ENCODE data around the gene GRPEL1.
"Not testable (repeated sequence)": the region's sequence is repeated elsewhere in the genome, so short reads cannot be mapped to it uniquely, and the experiment has no call there.

The GRPEL1 gene

DNA sequence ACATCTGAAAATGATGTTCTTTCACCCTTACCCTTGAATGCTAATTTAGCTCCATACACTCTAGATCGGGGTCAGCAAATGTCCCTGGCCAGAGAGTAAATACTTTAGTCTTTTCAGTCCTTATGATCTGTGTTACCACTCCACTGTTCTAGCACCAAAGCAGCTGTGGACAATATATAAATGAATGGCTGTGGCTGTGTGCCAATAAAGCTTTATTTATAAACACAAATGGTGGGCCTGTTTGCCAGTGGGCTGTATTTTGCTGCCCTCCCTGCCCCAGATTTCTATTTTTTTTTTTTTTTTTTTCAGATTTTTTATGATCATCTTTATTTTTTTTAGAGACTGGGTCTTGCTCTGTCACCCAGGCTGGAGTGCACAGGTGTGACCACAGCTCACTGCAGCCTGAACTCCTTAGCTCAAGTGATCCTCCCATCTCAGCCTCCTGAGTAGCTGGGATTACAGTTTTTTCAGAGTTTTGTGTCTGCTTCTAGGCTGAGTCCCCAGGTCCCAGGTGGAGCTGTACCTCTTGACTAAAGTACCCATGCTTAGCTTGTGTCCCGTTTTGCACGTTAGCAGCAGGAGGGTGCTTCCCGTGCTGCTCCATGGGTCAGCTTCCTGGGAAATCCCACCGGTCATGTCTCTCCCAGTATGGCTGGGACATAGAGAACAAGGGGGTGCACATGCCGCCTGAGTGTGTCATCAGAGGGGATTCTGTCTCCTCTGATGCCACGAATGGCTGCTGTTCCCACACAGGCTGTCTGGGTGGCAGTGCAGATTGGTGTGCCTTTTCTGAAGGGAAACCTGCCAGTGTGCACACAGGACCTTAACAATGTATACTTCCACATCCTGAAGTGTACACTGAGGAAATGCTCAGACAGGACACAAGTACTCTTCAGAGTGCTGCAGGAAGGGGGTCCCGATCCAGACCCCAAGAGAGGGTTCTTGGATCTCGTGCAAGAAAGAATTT is 16.0 kb upstream of the GRPEL1 start:
- Histone ChIP-seq H4K91ac (ENCODE audit: low read depth, low read length) (no peak overlapping the region), H2BK12ac (ENCODE audit: low read length) (no peak overlapping the region), H3K23ac (ENCODE audit: low read length) (no peak overlapping the region), H3K36me3 (ENCODE audit: control insufficient read depth in 1 of 2, insufficient read depth in 2 of 2, low read length in 2 of 2) (no peaks in the 10 kb centered on the region), H3K27me3 (ENCODE audit: insufficient read depth, low read length) (peaks cover 3% of the 10 kb centered on the region), H3K4me2 (ENCODE audit: low read length) (no peak overlapping the region), H2AK5ac (ENCODE audit: low read length) (no peak overlapping the region), H3K18ac (ENCODE audit: low read length) (no peak overlapping the region), H3K4ac (ENCODE audit: low read depth, low read length) (no peak overlapping the region), H4K12ac (ENCODE audit: low read depth, low read length) (no peak overlapping the region), H2AFZ (ENCODE audit: insufficient read depth, low read length, poor library complexity) (no peak overlapping the region), H2BK120ac (ENCODE audit: insufficient read depth, low read length, poor library complexity) (no peak overlapping the region), H4K8ac (ENCODE audit: low read depth, low read length) (no peak overlapping the region), H3K27ac (ENCODE audit: low read depth, low read length) (no peak overlapping the region), H3K79me1 (ENCODE audit: low read length) (no peaks in the 10 kb centered on the region), H3K14ac (ENCODE audit: low read length) (no peak overlapping the region), H2BK5ac (ENCODE audit: low read depth, low read length, poor library complexity) (no peak overlapping the region), H3K4me3 (ENCODE audit: low read depth, low read length) (no peak overlapping the region), H3K4me1 (ENCODE audit: control insufficient read depth in 1 of 2, insufficient read depth in 2 of 2, low read length in 2 of 2) (peaks cover 0 to 2% of the 10 kb centered on the region in 2 experiments), H3K79me2 (ENCODE audit: control insufficient read depth, insufficient read depth, low read length, poor library complexity) (no peaks in the 10 kb centered on the region), H3K9ac (ENCODE audit: low read length) (peak overlapping the region; percentile 4), H3K9me3 (ENCODE audit: insufficient read depth, low read depth, low read length) (no peaks in the 10 kb centered on the region)
- no CpG with 5 or more reads among the region's 9 CpGs for WGBS (ENCODE audit: extremely low coverage, insufficient coverage, insufficient read length)
- no peak for DNase-seq

DNA sequence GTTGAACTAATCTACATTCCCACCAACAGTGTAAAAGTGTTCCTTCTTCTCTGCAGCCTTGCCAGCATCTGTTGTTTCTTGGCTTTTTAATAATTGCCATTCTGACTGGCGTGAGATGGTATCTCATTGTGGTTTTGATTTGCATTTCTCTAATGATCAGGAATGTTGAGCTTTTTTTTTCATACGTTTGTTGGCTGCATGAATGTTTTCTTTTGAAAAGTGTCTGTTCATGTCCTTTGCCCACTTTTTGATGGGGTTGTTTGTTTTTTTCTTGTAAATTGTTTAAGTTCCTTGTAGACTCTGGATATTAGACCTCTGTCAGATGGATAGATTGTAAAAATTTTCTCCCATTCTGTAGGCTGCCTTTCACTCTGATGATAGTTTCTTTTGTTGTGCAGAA is 12.0 kb upstream of the GRPEL1 start:
- not testable (repeated sequence) for H4K91ac ChIP-seq (ENCODE audit: low read depth, low read length); H4K8ac ChIP-seq (ENCODE audit: low read depth, low read length); H3K79me2 ChIP-seq (ENCODE audit: control insufficient read depth, insufficient read depth, low read length, poor library complexity); H3K79me1 ChIP-seq (ENCODE audit: low read length); H3K27me3 ChIP-seq (ENCODE audit: insufficient read depth, low read length); H3K4ac ChIP-seq (ENCODE audit: low read depth, low read length); H3K27ac ChIP-seq (ENCODE audit: low read depth, low read length); H3K18ac ChIP-seq (ENCODE audit: low read length); H3K9ac ChIP-seq (ENCODE audit: low read length); H3K23ac ChIP-seq (ENCODE audit: low read length); H3K14ac ChIP-seq (ENCODE audit: low read length); DNase-seq; H3K4me3 ChIP-seq (ENCODE audit: low read depth, low read length); H3K36me3 ChIP-seq (ENCODE audit: control insufficient read depth in 1 of 2, insufficient read depth in 2 of 2, low read length in 2 of 2); H2BK120ac ChIP-seq (ENCODE audit: insufficient read depth, low read length, poor library complexity); H2AK5ac ChIP-seq (ENCODE audit: low read length); H2BK5ac ChIP-seq (ENCODE audit: low read depth, low read length, poor library complexity); H2AFZ ChIP-seq (ENCODE audit: insufficient read depth, low read length, poor library complexity); H4K12ac ChIP-seq (ENCODE audit: low read depth, low read length); H3K4me2 ChIP-seq (ENCODE audit: low read length); H3K9me3 ChIP-seq (ENCODE audit: insufficient read depth, low read depth, low read length); H2BK12ac ChIP-seq (ENCODE audit: low read length); H3K4me1 ChIP-seq (ENCODE audit: control insufficient read depth in 1 of 2, insufficient read depth in 2 of 2, low read length in 2 of 2)
- WGBS (ENCODE audit: extremely low coverage, insufficient coverage, insufficient read length): no CpG with 5 or more reads among the region's 2 CpGs

DNA sequence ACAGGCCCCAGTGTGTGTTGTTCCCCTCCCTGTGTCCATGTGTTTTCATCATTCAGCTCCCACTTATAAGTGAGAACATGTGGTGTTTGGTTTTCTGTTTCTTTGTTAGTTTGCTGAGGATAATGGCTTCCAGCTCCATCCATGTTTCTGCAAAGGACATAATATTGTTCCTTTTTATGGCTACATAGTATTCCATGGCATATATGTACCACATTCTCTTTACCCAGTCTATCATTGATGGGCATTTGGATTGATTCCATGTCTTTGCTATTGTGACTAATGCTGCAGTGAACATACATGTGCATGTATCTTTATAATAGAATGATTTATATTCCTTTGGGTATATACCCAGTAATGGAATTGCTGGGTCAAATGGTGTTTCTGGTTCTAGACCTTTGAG is 11.6 kb upstream of the GRPEL1 start:
- not testable (repeated sequence) for H2BK12ac ChIP-seq (ENCODE audit: low read length); H3K9ac ChIP-seq (ENCODE audit: low read length); H2AK5ac ChIP-seq (ENCODE audit: low read length); H3K79me2 ChIP-seq (ENCODE audit: control insufficient read depth, insufficient read depth, low read length, poor library complexity); H3K36me3 ChIP-seq (ENCODE audit: control insufficient read depth in 1 of 2, insufficient read depth in 2 of 2, low read length in 2 of 2); H3K4me3 ChIP-seq (ENCODE audit: low read depth, low read length); H4K8ac ChIP-seq (ENCODE audit: low read depth, low read length); H2BK120ac ChIP-seq (ENCODE audit: insufficient read depth, low read length, poor library complexity); H3K18ac ChIP-seq (ENCODE audit: low read length); H4K91ac ChIP-seq (ENCODE audit: low read depth, low read length); DNase-seq; H2BK5ac ChIP-seq (ENCODE audit: low read depth, low read length, poor library complexity); H3K27me3 ChIP-seq (ENCODE audit: insufficient read depth, low read length); H3K23ac ChIP-seq (ENCODE audit: low read length); H3K4ac ChIP-seq (ENCODE audit: low read depth, low read length); H3K4me1 ChIP-seq (ENCODE audit: control insufficient read depth in 1 of 2, insufficient read depth in 2 of 2, low read length in 2 of 2); H4K12ac ChIP-seq (ENCODE audit: low read depth, low read length); H2AFZ ChIP-seq (ENCODE audit: insufficient read depth, low read length, poor library complexity); H3K9me3 ChIP-seq (ENCODE audit: insufficient read depth, low read depth, low read length); H3K4me2 ChIP-seq (ENCODE audit: low read length); H3K27ac ChIP-seq (ENCODE audit: low read depth, low read length); H3K14ac ChIP-seq (ENCODE audit: low read length); H3K79me1 ChIP-seq (ENCODE audit: low read length)

DNA sequence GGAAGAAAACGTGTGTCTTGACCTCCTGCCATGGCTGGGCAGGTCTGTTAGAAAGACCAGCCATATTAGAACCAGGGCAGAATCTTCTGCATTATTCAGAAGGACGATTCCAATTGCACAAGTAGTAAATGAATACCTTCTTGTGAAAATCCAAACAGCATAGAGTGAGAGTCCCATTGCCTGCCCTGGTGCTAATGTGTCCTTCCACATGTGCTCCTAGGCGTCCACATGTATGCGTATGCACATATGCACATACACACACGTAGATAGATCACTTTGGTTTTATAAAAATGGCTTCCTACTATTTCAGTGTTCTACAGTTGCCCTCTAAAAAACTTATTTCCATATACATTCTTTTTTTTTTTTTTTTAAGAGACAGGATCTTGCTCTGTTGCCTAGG is 10.2 kb upstream of the GRPEL1 start:
- H3K4me1 ChIP-seq (ENCODE audit: control insufficient read depth in 1 of 2, insufficient read depth in 2 of 2, low read length in 2 of 2): peaks cover 0 to 2% of the 10 kb centered on the region in 2 experiments
- H2AFZ ChIP-seq (ENCODE audit: insufficient read depth, low read length, poor library complexity): no peak overlapping the region
- no peak overlapping the region for H3K18ac ChIP-seq (ENCODE audit: low read length)
- H3K9me3 ChIP-seq (ENCODE audit: insufficient read depth, low read depth, low read length): no peaks in the 10 kb centered on the region
- no peak overlapping the region for H3K14ac ChIP-seq (ENCODE audit: low read length)
- H2BK120ac ChIP-seq (ENCODE audit: insufficient read depth, low read length, poor library complexity): no peak overlapping the region
- H4K12ac ChIP-seq (ENCODE audit: low read depth, low read length): no peak overlapping the region
- H3K4ac ChIP-seq (ENCODE audit: low read depth, low read length): no peak overlapping the region
- H3K79me1 ChIP-seq (ENCODE audit: low read length): no peaks in the 10 kb centered on the region
- H4K91ac ChIP-seq (ENCODE audit: low read depth, low read length): no peak overlapping the region
- WGBS (ENCODE audit: extremely low coverage, insufficient coverage, insufficient read length): no CpG with 5 or more reads among the region's 5 CpGs
- no peak for DNase-seq
- no peak overlapping the region for H3K9ac ChIP-seq (ENCODE audit: low read length)
- H3K23ac ChIP-seq (ENCODE audit: low read length): no peak overlapping the region
- no peak overlapping the region for H4K8ac ChIP-seq (ENCODE audit: low read depth, low read length)
- no peaks in the 10 kb centered on the region for H3K27me3 ChIP-seq (ENCODE audit: insufficient read depth, low read length)
- no peak overlapping the region for H2AK5ac ChIP-seq (ENCODE audit: low read length)
- no peak overlapping the region for H3K4me3 ChIP-seq (ENCODE audit: low read depth, low read length)
- H2BK5ac ChIP-seq (ENCODE audit: low read depth, low read length, poor library complexity): no peak overlapping the region
- no peak overlapping the region for H3K4me2 ChIP-seq (ENCODE audit: low read length)
- H3K27ac ChIP-seq (ENCODE audit: low read depth, low read length): no peak overlapping the region
- no peak overlapping the region for H2BK12ac ChIP-seq (ENCODE audit: low read length)
- no peaks in the 10 kb centered on the region for H3K36me3 ChIP-seq (ENCODE audit: control insufficient read depth in 1 of 2, insufficient read depth in 2 of 2, low read length in 2 of 2)
- H3K79me2 ChIP-seq (ENCODE audit: control insufficient read depth, insufficient read depth, low read length, poor library complexity): no peaks in the 10 kb centered on the region
